Body of pancreas (tissue), 4 donors: ENCODE data around the gene SLC16A12.

ENCODE experiments used
- CTCF ChIP-seq, 7 experiments: fragments of 450-650 bp in 4 of 7; fragments of 200-600 bp in 3 of 7; sonication (generic) in 3 of 7; IDR thresholded peaks; one replicate each; pipeline ENCODE4 v1.5.1; 2016 to 2019; ENCODE audit warnings: antibody characterized with exemption in 7 of 7
- POLR2A ChIP-seq, 3 donors: fragments of 450-650 bp; IDR thresholded peaks; one replicate each; pipeline ENCODE4 v1.6.1; 2016; ENCODE audit warnings: antibody characterized with exemption in 3 of 3, mild to moderate bottlenecking in 2 of 3

DNA sequence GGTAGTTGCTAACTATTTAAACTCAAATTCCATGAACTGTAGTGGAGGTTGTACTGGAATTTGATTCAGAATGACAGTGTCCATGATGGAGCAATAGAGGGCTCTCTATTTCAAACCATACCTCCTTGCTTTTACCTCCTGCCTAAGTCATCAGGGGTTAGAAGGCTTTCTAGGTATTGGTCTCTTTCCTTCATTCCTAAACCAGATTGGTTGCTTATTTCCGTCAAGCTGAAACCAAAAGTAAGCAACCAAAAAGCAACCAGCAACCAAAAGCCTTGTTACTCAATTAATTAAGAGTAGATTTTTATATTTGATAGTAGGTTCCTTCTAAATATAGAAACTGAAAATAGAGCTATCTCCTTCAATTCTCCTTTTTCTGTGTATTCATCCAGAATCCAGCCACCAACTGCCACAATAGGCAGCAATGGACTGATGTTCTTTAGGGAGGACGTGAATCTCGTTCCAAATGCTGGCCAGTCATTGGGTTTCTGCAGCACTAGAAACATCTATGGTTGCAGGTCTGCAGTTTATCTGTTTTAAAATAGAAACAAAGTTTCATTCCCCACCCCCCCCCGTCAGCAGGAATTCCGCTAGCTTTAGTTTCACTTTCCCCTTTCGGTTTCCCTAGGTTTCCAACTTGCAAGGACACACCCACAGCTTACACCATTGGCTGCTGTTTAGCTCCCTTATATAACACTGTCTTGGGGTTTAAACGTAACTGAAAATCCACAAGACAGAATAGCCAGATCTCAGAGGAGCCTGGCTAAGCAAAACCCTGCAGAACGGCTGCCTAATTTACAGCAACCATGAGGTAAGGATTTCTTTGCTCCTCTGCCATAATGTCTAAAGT lies 143.3 kb downstream of the SLC16A12 start, which contains the start of gene IFIT1:
- TF ChIP-seq CTCF (IDR thresholded peaks at IDR 0.05) (no peak), POLR2A (IDR thresholded peaks at IDR 0.05) (peak in 2 of 3 donors; percentile 41 to 43)
